ENCODE measurements around the gene CPNE8.

GRCh38 chr12:38823314-38823713 is 82.1 kb downstream of the CPNE8 start:
- TF ChIP-seq POLR2A (IDR thresholded peaks at IDR 0.05) (no peak), CTCF (IDR thresholded peaks at IDR 0.05 in 4 of 5, conservative IDR thresholded peaks at IDR 0.05 in 1 of 5) (no peak)
